Suppressor macrophage treated with lipopolysaccharide for 1 hour (primary cell): Measurements from ENCODE around the gene SYT1.

Experiments
- DNase-seq, 3 donors: peaks; one replicate each; pipeline ENCODE4 v3.0.0-alpha.2; 2020 to 2022

Gene SYT1

DNA sequence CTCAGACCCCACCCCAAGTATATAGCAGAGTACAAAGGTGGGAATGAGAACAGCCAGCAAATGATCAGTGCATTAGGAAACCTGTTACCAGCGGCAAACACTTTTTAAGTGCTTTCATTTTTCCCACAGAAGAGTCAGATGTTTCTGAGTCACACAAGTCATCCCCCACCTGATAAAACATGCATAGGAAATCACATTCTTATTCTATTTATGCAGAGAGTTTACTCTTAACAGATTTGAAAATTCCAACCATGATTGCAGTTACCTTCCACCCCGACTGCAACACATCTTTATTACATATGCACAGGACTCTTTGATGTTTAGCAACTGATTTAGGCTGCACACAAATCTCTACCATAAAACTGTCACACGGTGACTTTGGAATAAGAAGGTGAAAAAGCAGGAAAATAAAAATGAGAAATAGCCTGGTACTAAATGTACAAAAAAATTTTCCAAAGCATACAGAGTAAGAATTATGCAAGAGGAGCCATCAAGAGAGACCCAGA is 589.8 kb downstream of the SYT1 start:
- DNase-seq = no peak

DNA sequence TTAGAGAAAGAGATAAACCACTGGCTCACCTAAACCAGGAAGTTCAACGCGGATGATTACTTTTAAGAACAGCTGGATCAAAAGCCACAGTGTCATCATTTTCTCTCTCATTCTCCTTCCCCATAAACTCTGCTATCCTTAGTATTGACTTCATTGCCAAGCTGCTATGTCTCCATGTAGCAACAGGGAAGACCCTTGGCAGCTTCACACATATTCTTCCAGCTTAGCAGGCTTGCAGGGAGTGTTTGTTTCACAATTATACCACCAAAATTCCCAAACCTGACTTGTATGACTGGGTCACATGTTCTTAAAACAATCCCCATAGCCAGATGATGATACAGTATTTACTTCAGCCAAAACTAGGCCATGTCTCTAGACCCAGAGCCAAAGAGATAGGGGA is 590.7 kb downstream of the SYT1 start:
- no peak for DNase-seq

DNA sequence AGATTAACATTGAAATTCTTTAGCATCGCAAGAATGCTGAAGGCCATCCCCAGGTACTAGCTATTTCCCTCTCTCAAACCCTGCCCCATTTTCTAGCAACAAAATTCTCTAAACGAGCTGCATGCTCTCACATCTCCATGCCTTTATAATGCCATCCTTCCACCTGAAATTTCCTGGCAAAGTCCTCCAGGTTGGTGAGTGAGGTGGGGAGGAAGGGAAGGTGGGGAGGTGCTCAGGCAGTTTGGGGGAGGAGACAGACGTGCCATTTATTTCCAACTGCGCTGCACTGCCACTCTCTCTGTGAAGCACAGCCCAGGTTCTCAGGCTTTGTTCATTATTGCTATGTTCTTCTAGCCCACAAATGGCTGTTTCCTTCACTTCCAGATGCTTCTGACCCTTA is 617.7 kb downstream of the SYT1 start:
- DNase-seq = no peak

DNA sequence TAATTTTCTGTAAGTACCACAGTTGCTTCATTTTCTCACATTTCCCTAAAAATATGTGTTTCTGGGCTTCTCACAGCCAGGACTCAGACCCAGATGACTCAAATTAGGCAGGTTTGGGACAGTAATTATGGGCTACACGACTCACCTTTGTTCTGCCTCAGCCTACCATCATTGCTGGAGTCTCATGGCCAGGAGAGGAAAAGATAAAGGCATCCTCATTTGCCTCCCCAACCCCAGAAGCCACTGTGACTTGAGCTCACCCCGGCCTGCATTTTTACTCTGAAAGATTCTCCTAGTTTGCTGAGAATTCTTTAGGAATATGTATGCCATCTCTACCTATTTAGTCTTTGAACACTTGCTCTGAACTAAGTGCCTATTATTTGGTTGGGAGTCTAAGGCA is 618.3 kb downstream of the SYT1 start:
- DNase-seq = no peak

DNA sequence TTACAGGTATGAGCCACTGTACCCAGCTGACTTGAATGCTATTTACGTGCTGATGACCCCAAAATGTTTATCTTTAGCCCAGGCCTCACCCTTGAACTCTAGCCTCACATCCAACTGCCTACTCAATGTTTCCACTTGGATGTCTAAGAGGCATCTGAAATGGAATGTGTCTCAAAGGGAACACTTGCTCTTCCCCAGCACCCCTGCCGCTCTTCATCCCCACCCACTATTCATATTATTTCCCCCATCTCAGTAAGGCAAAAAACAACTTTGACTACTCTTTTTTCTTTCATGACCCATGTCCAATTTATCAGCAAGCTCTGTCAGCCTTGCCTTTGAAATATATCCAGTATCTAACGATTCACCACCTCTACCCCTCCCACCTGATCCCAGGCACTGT is 621.6 kb downstream of the SYT1 start:
- no peak for DNase-seq

DNA sequence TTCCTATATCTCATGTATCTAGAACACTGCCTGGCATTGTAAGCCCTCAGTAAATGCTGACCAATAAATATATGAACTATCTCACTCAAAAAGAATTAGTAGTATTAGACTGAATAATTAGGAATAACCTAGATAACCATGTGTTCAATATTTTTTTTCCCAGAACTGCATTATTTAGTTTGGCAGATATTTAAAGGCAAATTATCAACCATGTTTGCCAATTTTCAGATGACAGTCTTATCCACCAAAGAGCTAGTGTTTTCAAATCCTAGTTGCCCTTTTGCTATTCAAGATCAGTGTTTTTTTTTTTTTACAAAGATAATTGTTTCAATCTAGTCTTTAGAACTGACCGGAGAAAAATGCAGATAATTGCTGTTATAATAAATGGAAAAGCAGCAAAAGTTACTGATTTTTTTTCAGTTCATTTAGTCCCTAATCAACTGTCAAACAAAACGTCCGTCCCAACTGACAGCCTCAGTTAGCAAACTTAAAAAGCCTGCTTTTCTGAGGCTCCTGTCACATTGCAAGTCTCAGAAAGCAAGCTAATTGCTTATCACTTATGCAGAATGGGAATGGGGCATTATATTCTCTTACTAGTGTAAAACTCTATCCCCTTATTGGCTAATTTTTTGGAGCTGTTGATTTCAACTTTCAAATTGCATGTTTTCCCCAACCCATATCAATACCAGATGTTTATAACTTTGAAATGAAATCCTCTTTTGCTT is 623.0 kb downstream of the SYT1 start:
- DNase-seq = no peak
